Activated gamma-delta T cell treated with Interleukin-2 at 50 U/mL for 16 hours (primary cell): Measurements from ENCODE around the gene GTF2IRD1.
"Not testable (repeated sequence)": the region's sequence is repeated elsewhere in the genome, so short reads cannot be mapped to it uniquely, and the experiment has no call there.

Source experiments
- DNase-seq: peaks from one replicate; pipeline ENCODE4 v3.0.0-alpha.2; 2020

The GTF2IRD1 gene

DNA sequence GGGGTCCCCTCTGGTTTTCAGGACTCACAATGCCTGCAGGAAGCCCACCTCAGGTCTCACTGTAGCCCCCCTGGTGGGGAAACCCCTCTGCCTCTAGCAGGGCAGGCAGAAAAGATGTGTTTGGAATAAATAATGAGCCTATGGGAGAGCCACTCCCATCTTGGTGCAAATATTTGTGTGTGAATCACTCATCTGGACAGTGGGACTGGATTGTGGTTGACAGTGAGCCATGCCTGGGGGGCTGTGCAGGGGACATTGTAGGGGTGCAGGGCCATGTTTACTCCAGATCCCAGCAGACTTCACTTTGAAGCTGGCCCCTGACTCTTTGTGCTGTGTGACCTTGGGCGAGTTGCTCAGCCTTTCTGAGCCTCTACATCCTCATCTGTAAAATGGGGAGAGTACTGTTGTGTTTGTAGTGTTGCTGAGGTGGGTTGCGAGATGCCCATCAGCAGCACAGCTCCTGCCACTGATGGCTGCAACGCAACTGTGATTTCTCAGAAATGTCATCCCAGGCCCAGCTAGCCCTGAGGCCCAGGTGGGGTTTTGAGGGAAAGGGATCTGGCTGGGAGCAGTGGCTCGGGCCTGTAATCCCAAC lies 20.7 kb downstream of the GTF2IRD1 start:
- DNase-seq, result no peak

DNA sequence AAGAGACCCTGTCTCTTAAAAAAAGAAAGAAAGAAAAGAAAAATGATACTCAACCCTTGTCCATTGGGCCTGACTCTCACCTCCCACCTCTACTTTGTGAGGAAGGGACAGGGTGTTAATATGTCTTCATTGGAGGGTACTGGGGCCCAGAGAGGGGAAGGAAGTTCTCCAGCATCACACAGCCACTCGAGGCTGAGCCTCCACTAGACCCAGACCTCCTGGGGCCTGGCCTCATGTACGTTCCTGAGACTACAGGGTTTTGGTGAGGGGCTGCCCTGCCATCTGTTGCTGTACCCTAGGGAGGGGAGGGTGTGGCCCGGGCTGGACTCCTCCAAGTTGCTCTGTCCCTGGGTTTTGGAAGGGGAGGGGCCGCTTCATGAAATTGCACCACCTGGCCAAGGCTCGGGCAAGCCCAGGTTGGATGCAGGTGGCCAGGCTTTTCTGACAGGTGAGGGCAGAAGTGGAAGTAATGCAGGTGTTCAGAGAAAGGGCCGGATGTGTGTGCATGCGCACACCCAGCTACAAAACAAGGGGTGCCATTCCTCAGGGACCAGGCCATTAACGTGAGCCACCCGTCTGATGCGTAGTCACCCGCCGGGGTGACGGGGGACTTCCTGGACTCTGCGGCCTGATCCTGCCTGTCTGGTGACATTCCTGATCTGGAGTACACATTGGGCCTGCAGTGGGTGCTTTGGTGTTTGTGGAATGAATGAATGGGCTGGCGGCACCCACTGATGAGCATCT lies 21.7 kb downstream of the GTF2IRD1 start:
- DNase-seq, result no peak

DNA sequence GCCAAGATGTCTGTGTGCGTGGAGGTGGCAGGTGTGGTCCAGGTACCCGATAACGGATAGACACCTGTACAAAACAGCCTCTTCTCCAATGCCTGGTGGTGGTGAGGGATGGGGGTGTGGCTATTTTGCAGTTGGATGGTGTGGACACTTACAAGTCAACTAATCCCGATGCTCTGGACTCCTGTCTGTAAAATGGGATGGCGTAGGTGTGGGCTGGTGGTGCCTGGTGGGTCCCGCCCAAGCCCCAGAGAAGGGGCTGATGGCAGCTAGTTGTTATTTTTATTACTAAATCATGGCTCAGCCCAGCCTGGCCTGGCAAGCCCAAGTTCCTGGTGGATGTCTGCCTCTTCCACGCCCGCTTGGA lies 22.3 kb downstream of the GTF2IRD1 start:
- DNase-seq, result no peak

DNA sequence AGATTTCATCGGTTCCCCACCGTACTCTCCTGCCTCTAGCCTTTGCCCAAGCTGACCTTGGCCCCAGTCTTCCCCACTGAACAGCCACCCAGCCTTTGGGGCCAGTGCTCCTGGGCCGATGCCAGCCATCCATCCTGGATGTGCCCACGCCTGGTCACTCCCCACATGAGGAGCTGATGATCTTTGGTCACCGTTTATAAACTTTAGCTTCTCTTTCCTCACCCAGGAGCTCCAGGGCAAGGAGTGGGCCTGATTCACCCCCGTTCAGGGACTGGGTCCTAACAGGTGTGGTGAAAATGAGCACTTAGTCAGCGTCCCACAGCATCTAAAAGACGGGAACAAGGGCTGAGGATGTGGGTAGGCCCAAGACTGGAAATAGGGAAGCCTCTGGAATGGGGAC lies 22.9 kb downstream of the GTF2IRD1 start:
- DNase-seq, result no peak

DNA sequence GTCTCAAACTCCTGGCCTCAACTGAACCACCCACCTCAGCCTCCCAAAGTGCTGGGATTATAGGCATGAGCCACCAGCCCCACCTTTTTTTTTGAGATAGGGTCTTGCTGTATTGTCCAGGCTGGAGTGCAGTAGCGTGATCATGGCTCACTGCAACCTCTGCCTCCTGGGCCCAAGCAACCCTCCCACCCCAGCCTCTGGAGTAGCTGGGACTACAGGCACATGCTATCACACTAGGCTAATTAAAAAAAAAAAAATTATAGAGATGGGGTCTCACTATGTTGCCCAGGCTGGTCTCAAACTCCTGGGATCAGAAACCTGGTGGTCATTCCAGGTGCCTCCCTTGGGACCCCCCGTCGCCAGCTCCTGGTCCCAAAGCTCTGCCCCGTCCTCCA lies 25.0 kb downstream of the GTF2IRD1 start:
- DNase-seq, result no peak

DNA sequence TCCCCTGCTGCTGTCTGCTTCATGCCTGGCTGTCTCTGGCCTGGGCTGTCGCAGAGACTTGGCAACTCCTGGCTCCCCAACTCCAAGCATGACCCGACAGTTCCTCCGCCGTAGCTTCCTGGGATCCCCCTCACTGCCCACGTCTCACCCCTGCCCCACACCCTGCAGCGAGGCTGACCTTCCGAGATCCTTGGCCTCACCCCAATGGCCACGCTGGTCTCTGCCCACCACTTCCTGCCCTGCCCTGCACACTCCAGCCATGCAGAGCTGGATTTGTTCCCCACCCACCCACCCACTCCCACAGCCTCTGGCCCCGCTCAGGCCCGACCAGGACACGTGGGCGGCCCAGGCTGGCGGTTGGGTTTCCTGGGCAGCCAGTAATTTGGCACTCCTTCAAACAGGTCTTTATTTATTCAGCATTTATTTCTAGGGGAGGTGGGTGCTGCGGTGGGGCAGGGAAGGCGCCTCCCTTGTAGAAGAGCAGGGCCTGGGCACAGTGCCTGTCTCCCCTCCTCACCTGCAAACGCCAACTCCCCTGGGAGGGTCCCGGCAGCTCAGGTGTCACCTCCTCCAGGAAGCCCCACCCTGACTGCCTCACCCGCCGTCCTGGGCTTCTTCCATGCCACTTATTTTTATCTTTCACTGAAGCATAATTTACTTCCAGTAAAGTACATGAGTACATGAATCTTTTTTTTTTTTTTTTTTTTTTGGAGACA lies 25.5 kb downstream of the GTF2IRD1 start:
- DNase-seq, result no peak

DNA sequence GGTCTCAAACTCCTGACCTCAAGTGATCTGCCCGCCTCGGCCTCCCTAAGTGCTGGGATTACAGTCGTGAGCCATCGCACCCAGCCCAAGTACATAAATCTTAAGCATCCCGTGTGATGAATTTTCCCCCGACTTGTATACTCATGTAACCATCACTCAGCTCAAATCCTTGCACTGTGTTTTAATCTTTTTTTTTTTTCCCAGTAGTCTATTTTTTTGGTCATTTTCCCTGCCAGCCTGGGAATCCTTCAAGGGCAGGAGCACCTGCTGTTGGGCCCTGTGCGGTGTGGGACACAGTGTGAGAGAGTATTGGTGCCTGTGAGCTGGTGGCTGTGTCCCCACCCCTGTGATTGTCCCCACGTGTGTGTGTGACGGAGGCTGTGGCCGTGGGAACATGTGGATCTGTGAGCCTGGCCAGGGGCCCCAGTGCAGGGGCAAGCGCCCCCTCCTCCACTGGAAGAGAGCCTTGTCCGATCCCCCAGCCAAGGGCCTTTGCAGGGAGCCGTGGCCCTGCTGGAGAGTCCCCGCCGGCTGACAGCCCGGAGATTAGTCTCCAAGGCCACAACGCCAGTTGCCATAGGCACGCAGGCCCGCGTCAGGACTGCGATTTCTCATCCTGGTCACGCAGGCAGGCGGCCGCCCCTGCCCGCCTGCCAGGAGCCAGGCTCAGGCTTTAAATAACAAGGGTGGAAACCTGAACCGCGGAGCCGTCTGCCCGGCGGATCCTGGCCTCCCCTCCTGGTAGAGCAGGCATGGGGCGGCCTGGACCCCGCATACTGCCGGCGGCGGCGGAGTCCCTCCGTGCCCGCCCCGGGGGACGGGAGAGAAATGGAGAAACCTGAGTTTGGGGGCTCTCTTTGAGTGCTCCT lies 26.5 kb downstream of the GTF2IRD1 start:
- no peak for DNase-seq

DNA sequence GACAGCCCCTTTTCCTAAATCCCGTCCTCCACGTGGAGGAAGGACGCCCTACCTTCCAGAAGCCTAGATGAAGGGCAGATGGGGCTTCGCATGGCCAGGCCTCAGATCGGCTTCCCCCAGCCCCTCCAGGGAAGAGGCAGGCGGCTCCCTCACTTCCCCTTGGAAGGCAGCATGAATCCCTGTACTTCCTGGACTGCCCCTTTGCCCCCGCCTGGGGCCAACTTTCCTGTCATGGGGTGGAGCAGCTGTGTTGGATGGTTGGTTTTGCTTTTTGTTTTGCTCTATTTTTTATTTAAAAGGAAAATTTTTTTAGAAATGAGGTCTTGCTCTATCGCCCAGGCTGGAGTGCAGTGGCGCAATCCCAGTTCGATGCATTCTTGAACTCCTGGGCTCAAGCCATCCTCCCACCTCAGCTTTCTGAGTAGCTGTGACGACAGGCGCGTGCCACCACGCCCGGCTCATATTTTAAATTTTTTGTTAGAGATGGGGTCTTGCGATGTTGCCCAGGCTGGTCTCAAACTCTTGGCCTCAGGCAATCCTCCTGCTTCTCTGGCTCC lies 27.2 kb downstream of the GTF2IRD1 start:
- no peak for DNase-seq

DNA sequence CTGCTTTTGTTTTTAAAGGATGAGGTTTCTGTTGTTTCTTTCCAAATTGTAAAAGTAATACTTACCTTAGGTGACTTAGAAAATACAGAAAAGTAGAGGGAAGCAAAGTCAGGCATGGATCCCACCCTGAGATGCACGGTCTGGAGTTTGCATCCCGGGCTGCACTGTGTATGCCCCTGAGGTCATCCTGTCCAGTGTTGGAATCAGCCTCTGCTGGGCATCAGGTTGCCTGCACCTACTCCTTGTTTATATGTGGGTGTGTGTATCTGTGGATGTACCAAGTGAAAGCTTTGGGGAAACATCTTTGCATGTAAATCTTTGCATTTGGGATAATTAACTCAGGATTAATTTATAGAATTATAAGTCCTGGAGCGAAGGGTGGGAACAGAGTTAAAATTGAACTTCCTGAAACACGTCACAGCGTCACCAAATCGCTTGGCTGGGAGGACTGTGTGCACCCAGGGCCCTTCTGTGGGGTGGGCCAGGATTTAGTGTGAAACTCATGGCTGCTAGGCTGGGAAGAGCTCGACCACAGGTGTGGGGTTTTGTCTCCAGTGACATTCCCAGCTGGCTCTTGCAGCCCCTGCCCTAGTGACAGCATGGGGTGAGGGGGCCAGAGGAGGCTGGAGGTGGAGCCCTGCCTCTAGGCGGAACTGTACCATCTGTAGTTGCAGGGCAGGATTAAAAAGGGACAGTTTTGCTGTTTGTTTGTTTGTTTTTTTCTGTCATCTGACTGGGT lies 27.9 kb downstream of the GTF2IRD1 start:
- DNase-seq, result no peak

DNA sequence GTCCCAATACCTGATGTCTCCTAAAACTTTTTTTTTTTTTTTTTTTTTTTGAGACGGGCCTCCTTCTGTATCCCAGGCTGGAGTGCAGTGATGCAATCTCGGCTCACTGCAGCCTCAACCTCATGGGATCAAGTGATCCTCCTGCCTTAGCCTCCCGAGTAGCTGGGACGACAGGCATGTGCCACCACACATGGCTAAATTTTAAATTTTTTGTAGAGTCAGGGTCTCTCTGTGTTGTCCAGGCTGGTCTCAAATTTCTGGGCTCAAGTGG lies 28.4 kb downstream of the GTF2IRD1 start:
- DNase-seq, result no peak

DNA sequence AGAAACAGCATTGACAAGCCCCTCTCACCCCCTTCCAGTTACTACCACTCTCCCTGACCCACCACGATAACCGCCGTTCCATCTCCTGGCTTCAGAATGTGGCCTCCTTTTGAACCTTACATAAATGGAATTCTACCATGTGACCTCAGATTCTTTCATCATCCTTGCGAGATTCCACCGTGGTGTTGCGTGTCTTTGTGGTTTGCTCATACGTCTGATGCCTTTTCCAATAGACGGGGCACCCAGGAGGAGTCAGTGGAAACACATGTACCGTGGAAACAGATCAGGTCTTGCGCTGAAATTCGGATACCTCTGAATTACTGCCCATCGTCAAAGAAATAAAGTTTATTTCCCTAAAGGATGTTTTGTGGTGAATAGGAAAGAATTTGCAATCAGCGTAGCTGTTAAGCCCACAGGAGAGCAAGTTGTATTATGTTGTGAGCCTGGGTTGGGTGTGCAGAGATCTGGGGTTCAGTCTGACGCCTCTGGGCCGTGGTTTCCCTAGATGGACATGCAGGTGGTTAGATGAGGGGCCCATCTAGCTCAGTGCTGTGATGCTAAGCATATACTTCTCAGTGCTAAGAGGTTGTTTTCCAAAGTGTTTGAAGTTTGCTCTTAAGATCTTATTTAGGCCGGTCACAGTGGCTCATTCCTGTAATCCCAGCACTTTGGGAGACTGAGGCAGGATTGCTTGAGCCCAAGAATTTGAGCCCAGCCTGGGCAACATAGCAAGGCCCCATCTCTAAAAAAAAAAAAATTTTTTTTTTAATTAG lies 29.1 kb downstream of the GTF2IRD1 start:
- no peak for DNase-seq

DNA sequence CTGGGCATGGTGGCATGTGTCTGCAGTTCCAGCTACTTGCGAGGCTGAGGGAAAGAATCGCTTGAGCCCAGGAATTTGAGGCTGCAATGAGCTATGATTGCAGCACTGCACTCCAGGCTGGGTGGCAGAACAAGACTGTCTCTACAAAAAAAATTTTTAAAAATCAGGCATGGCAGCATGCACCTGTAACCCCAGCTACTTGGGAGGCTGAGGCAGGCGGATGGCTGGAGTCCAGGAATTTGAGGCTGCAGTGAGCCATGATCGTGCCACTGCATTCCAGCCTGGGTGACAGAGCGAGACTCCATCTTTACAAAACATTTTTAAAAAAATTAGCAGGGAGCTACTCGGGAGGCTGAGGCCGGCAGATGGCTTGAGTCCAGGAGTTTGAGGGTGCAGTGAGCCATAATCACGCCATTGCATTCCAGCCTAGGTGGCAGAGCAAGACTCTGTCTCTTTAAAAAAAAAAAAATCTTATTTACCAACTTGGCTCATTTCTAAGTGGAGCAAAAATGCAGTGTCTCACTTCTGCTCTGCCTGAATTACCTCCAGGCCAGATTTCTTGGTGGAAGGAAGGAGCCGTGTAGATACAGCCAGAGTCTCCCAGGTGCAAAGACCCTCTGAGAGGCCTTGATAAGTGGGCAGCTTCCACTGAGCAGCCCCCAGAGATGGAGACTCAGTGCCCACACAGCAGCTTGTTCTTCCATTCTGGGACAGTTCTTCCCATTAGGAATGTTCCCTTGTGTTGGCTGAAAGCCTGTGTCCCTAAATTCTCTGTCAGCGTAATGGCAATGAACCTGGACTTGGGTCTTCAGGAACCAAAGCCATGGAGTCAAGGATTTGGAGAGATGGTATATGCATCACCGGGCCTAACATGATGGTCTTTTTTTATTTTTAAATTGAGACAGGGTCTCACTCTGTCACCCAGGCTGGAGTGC lies 30.0 kb downstream of the GTF2IRD1 start:
- no peak for DNase-seq

DNA sequence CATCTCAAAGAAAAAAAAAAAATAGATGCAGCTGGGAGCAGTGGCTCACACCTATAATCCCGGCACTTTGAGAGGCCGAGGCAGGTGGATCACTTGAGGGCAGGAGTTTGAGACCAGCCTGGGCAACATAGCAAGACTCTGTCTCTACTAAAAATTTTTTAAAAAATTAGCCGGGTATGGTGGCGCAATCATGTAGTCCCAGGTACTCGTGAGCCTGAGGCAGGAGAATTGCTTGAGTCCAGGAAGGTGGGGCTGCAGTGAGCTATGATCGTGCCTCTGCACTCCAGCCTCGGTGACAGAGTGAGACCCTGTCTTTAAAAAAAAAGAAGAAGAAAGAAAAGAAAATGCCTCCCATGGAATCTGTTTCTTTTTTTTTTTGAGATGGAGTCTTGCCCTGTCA lies 31.9 kb downstream of the GTF2IRD1 start:
- DNase-seq, result no peak

DNA sequence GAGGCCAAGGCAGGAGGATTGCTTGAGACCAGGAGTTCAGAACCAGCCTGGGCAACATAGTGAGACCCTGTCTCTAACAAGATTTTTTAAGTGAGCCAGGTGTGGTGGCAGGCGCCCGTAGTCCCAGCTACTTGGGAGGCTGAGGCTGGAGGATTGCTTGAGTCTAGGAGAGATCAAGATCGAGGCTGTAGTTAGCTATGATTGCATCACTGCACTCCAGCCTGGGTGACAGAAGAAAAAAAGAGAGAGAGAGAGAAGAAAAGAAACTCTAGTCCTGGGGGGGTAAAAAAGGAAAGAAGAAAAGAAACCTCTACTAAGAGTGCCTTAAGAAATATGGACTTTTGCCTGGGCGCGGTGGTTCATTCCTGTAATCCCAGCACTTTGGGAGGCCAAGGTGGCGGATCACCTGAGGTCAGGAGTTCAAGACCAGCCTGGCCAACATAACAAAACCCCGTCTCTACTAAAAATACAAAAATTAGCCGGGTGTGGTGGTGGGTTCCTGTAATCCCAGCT lies 34.9 kb downstream of the GTF2IRD1 start:
- not testable (repeated sequence) for DNase-seq

DNA sequence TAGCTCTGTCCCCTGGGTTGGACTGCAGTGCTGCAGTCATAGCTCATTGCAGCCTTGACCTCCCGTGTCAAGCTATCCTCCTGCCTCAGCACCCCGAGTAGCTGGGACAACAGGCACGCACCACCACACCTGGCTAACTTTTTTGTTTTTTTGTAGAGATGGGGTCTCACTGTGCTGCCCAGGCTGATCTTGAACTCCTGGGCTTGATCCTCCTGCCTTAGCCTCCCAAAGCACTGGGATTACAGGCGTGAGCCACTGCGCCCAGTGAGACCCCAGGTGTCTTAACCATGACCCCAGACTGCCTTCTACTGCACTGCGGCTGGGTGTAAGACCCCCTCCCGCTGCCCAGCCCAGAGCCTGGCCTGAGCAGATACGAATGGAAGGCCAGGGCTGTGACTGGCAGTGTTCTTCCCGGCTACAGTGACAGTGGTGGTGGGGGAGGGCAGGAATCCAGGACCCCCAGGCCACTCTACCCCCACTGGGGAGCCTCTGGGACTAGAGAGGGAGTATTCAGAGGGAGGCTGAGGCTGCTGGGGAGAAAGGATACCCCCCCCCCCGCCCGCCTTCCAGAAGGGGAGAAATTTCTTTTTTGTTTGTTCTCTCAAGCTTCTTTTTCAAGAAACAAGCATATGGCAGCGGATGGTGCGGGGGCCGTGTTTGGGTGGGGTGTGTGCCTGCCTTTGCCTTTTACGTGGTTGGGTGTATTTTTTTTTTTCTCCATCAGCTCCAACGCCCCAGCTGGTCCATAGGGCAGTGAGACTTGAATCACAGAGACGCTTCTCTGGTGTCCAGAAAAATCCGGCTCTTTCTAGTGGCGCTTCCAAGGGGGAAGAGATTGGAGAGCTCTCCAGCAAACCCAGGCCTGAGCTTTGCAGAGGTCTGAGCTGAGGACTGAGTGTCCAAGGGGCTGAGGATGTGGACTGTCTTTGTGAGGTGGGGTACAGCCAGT lies 36.6 kb downstream of the GTF2IRD1 start:
- no peak for DNase-seq

DNA sequence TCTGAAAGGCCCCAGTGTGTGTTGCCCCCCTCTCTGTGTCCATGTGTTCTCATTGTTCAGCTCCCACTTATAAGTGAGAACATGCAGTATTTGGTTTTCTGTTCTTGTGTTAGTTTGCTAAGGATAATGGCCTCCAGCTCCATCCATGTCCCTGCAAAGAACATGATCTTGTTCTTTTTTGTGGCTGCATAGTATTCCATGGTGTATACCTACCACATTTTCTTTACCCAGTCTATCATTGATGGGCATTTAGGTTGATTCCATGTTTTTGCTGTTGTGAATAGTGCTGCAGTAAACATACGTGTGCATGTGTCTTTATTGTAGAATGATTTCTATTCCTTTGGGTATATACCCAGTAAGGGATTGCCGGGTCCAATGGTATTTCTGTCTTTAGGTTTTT lies 37.8 kb downstream of the GTF2IRD1 start:
- not testable (repeated sequence) for DNase-seq

DNA sequence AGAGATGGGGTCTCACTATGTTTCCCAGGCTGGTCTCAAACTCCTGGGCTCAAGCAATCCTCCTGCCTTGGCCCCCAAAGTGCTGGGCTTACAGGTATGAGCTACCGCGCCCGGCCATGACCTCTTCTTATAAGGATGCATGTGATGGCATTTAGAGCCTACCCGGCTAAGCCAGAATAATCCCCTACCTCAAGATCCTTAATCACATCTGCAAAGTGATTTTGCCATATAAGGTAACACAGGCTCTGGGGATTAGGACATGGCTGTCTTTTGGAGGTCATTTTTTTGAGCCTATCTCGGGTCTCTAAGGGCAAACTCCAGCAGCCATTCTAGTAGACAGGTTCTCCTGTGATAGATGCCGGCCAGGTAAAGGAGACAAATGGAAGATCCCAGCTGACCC lies 39.6 kb downstream of the GTF2IRD1 start:
- DNase-seq, result no peak

DNA sequence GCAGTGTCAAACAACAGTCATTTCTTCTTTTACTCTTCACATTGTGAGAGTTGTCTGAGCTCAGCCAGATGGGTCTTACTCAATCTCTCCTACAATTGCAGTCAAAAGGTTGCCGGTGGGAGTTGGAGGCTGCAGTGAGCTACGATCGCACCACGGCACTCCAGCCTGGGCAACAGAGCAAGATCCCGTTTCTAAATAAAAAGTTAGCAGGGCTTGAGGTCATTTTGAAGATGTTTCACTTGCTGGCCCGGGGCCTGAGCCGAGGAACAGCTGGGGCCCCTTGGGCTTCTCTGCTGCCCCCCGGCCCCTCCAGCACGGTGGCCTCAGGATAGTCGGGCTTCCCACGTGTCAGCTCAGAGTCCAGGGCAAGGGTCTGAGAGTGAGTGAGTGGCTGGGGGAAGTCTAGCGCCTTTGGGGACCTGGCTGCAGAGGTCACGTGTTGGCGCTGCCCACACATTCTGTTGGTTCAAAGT lies 40.4 kb downstream of the GTF2IRD1 start:
- DNase-seq, result no peak
